GM06990 (cell line): ENCODE data around the gene SPEM3.

Experiments used
- DNase-seq: peaks from one replicate; pipeline ENCODE4 v3.0.0-alpha.2; 2011; ENCODE audit not compliant: insufficient read length; ENCODE audit errors: extremely low read depth
- H3K27me3 ChIP-seq: replicated peaks from 2 replicates; pipeline ENCODE4 v1.6.0; 2011; ENCODE audit warnings: low read length; ENCODE audit not compliant: control insufficient read depth, insufficient read depth
- H3K36me3 ChIP-seq: 2 replicates; pipeline ENCODE4 v1.5.1; 2011; ENCODE audit warnings: low read length; ENCODE audit not compliant: control insufficient read depth, insufficient read depth
- H3K4me3 ChIP-seq: replicated peaks from 2 replicates; pipeline ENCODE4 v1.5.1; 2011; ENCODE audit warnings: low read depth, mild to moderate bottlenecking, control low read depth, low read length
- CTCF ChIP-seq: IDR thresholded peaks from 2 replicates; pipeline ENCODE4 v1.5.1; 2011; ENCODE audit warnings: low read length, control low read depth, mild to moderate bottlenecking, inconsistent platforms; ENCODE audit not compliant: insufficient read depth, poor library complexity, severe bottlenecking

SPEM3 gene

GRCh38 chr17:7443499-7444485 lies 15.1 kb downstream of the SPEM3 start:
- no peak for DNase-seq
- Histone ChIP-seq H3K4me3 (no peak overlapping the region), H3K27me3 (no peaks in the 10 kb centered on the region), H3K36me3 (no peaks in the 10 kb centered on the region)
- no peak for TF ChIP-seq CTCF

- Histone ChIP-seq H3K36me3 (no peaks in the 10 kb centered on the region), H3K27me3 (no peaks in the 10 kb centered on the region), H3K4me3 (peak within 1 kb of the TSS; percentile 27)
- no peak for DNase-seq
- peak; percentile 11 for TF ChIP-seq CTCF
These were observed 16.3 kb downstream of the SPEM3 start, which contains the start of gene CHRNB1 for GRCh38 chr17:7444682-7445618. CHRNB1 (plus strand) TSS chr17:7445061; CDS start chr17:7445128, 67 bp downstream.

- Histone ChIP-seq H3K4me3 (peak overlapping the region; percentile 27), H3K36me3 (no peaks in the 10 kb centered on the region), H3K27me3 (no peaks in the 10 kb centered on the region)
- TF ChIP-seq CTCF, result no peak
- no peak for DNase-seq
These were observed 16.9 kb downstream of the SPEM3 start for GRCh38 chr17:7445619-7445968.

GRCh38 chr17:7448461-7448860 lies 19.8 kb downstream of the SPEM3 start:
- H3K4me3 ChIP-seq, result no peak overlapping the region

More at GRCh38 chr17:7448461-7448860, 19.8 kb downstream of the SPEM3 start:
- no peak for DNase-seq
- Histone ChIP-seq H3K27me3 (no peaks in the 10 kb centered on the region), H3K36me3 (no peaks in the 10 kb centered on the region)
- no peak for TF ChIP-seq CTCF
